T-helper 1 cell treated with Interleukin-12 subunit alpha and Interleukin-12 subunit beta and Interleukin-4 antibody, amounts not matched to agents 30 ng/mL and 1 ng/mL, for 36 hours (primary cell): ENCODE data around the gene UBB. TPM values are rescaled to one million over a fixed set of nuclear protein-coding genes. Genes with fewer than 3 reads are reported as not detected.

Experiments
- intact Hi-C: fragments of 100-400 bp; cut with micrococcal nuclease; formaldehyde crosslinking; loops from one replicate; pipeline ENCODE4 v1.15.1; 2024
- total RNA-seq: library from RNA; stranded (reverse); gene quantifications from 2 replicates; pipeline ENCODE4 v1.2.3, GENCODE V29; 2022

The UBB gene
- total RNA-seq, 1 donor from 2014 or later = 1,398 TPM

DNA sequence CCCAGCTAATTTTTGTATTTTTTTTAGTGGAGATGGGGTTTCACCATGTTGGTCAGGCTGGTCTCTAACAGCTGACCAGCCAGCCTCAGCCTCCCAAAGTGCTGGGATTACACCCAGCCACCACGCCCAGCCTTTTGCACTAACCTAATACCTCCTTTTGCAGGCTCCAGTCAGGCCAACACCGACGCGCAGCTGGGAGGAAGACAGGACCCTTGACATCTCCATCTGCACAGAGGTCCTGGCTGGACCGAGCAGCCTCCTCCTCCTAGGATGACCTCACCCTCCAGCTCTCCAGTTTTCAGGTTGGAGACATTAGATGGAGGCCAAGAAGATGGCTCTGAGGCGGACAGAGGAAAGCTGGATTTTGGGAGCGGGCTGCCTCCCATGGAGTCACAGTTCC is 36.5 kb downstream of the UBB start:
- intact Hi-C loops = loop anchor here (5.0 to 10.0 kb wide), 2 partner anchors 130 to 203 kb away; partner anchors contain the start of genes NCOR1 and PIGL

DNA sequence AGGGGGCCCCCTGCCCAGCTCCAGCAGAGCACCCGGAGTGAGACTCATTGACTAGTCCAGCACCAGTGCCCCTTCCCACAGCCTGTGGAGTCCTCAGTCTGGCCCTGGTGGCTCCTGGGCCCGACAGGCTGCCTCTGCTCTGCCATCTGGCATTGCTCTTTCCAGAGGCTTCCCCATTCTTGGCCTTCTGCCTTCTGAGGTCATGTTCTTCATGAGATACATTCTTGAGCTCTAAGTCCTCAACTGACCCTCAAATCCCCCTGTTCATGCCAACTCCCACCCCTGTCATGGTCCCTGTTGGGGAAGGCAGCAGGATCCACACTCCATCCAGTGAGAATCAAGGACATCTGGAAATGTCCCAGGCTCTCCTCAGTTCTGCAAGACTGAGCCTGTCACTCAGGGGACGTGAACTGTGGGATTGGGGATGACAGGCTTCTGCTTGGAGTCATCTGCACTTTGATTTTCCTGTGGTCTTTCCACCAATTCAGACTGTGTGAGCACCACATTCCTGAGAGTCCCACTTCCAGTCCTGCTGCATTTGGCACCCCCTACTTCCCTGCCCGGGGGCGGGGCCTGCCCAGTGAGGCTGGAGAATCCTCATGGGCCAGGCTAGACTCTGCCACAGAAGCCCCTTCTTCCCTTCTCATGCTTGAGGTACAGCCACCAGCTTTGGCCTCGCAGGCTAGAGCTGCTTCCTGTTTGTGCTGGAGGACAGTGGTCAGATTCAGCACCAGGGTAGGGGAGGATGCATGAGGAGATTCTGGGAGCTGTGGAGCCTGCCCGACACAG is 37.2 kb downstream of the UBB start:
- intact Hi-C loops = loop anchor here (5.0 to 10.0 kb wide), 2 partner anchors 131 to 203 kb away; partner anchors contain the start of genes NCOR1 and PIGL

GRCh38 chr17:16418685-16419068 is 37.8 kb downstream of the UBB start:
- intact Hi-C loops = loop anchor here (5.0 to 10.0 kb wide), 2 partner anchors 131 to 204 kb away; partner anchors contain the start of genes NCOR1 and PIGL

DNA sequence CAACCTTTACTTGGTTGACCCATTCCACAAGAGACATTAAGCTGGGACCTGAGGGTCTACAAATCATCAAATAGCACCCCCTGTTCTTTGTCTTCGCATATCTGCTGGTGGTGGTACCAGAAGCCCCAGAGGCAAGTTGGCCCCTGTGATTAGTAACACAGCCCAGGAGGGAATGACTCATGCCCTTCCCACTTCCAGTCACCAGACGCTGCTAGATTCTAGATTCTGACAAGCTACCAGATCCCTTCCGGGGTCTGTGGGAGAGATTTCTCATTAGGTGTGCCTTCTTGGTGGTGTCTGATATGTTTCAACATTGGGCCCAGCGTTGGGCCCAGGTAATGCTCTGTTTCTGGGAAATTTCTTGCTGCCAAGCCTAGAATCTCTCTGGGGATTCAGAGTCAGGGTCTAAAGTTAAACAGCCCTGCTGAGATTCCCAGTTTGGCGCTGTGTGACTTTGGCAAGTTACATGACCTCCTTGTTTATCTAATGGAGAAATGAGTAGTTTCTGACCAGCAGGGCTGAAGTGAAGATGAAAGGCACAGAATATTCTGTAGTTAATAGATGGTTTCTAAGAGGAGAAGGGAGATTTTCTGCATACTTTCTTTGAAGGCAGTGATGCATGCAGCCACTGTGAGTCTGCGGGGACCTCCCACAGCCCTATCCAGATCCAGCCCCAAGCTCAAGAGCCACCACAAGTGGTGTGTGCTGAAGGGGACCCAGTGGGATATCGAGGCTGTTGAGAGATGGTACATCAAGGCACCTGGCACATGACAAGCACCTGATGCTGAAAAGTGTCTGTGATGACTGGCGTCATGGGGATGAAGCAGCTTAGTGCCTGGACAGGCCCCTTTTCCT is 38.4 kb downstream of the UBB start:
- intact Hi-C loops = loop anchor here (5.0 to 10.0 kb wide), 2 partner anchors 132 to 204 kb away; partner anchors contain the start of genes NCOR1 and PIGL

GRCh38 chr17:16419929-16420271 is 39.0 kb downstream of the UBB start:
- intact Hi-C loops = loop anchor here (5.0 to 10.0 kb wide), 2 partner anchors 133 to 205 kb away; partner anchors contain the start of genes NCOR1 and PIGL

DNA sequence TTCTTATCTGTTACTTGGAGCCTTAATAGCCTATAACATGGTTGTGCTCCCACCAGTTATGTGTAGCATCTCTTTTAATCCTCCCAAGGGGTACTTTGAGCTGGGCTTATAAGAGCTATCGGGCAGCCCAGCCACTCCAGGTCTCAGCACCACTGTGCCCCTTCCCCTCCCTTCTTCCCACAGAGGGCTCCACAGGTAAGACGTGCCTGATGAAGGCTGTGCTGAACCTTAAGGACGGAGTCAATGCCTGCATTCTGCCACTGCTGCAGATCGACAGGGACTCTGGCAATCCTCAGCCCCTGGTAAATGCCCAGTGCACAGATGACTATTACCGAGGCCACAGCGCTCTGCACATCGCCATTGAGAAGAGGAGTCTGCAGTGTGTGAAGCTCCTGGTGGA is 41.5 kb downstream of the UBB start:
- intact Hi-C loops = no loop called here

DNA sequence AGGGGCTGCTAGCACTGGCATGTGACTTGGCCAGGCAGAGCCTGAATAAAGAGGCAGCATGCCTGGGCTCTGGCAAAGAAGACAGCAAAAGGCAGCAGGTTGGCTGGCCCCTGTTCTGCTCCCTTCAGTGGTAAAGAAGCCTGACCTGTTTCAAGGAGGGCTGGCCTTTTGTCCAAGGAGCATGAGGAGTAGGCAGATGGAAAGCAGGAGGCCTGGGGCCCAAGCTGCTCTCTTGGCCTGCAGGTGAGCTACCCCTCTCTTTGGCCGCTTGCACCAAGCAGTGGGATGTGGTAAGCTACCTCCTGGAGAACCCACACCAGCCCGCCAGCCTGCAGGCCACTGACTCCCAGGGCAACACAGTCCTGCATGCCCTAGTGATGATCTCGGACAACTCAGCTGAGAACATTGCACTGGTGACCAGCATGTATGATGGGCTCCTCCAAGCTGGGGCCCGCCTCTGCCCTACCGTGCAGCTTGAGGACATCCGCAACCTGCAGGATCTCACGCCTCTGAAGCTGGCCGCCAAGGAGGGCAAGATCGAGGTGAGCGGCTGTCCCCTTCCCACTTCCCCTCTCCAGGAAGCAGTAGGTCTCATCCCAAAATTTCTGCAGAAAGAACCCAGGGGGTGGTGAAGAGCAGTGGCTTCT is 42.5 kb downstream of the UBB start:
- intact Hi-C loops = no loop called here

GRCh38 chr17:16425202-16425601 is 44.3 kb downstream of the UBB start:
- intact Hi-C loops = no loop called here

DNA sequence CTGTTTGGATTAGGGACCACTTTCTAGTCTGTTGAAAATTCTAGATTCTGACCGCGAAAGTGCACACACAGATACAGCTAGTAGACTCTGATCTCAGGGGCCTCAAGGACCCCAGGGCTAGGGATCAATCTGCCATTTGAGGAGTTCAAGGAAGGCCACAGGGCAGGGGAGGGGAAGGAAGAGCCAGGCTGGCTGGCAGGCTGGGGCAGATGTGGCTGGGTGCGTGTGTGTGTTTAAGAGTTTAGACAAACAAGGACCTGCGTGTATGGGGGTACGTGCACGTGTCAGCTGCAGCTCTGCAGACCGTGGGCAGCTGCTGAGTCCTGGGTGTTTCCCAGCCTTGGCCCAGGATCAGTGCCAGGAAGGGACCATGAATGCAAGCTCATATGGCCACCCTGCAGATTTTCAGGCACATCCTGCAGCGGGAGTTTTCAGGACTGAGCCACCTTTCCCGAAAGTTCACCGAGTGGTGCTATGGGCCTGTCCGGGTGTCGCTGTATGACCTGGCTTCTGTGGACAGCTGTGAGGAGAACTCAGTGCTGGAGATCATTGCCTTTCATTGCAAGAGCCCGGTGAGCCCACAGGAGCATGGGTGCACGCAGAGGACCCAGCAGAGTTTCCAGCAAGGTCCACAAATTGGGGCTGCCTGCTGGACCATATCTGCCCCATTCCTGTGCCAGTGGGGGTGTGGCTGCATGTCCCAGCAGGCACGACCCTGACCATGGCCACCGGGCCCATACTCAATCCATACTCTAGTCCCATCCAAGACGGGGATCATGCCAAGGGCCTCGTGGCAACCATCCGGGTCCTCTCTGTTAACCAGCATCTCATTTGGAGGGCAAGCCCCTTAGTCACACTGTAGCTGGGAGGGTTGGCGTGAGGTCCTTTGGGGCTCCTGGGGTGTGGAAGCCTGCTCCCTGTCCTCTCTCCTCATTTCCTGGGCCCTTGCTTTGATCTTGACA is 45.1 kb downstream of the UBB start:
- intact Hi-C loops = no loop called here

DNA sequence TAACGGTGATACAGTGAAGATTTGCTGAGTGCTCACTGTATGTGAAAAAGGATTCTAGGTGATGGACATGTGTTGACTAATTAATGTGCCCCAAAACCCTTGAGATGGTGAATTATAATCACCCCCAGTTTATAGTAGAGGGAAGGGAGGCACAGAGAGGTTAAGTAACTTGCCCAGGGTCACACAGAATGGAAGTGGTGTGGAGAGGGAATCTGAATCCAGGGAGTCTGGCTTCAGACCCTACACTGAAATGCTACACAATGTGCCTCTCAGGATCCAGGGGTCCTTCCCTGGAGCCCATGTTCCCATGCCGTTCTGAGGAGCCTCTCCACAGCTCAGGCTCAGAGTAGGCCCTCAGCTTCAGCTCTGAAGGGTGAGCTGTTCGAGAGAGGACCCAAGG is 46.1 kb downstream of the UBB start:
- intact Hi-C loops = no loop called here

DNA sequence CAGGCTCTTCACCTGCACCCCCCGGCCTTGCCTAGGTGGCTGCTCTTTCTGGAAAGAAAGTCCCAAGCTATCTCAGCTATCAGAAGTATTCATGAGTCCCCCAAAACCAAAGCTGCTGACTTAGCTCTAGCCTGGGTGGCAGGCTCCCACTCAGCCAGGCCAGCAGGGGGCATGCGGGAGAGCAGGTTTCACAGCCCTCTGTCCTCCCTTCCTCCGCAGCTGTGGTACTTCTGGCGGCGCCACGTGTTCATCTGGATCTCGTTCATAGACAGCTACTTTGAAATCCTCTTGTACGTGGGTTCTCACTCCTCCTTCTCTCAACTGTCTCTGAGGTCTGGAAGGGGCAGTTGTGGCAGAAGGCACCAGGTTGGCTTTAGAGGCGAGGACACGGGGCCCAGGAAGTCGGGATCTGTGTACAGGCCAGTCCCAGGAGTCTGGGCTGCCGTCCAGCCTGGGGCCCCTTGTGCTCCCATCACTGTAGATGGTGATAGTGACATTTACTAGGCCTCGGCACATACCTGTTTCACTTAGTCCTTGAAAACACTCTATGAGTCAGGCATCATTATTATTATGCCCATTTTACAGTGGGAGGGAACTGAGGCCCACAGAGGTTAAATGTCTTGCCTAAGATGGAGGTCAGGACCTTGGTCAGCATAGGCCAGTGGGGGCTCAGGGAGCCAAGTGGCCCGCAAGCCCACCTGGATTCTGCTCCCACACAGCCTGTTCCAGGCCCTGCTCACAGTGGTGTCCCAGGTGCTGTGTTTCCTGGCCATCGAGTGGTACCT is 47.4 kb downstream of the UBB start:
- intact Hi-C loops = no loop called here

GRCh38 chr17:16429083-16429482 is 48.2 kb downstream of the UBB start:
- intact Hi-C loops = no loop called here

GRCh38 chr17:16430650-16431049 is 49.8 kb downstream of the UBB start:
- intact Hi-C loops = no loop called here

DNA sequence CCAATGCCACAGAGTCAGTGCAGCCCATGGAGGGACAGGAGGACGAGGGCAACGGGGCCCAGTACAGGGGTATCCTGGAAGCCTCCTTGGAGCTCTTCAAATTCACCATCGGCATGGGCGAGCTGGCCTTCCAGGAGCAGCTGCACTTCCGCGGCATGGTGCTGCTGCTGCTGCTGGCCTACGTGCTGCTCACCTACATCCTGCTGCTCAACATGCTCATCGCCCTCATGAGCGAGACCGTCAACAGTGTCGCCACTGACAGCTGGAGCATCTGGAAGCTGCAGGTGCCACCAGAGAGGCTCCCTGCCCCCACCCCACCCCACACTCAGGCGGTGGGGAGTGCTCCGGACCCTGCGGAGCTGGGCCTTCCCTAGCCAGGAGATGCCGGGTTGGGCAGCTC is 51.1 kb downstream of the UBB start:
- intact Hi-C loops = no loop called here

Other genes starting within 250 kb of the UBB start
- gene NCOR1, start 165.6 kb upstream of the UBB start, total RNA-seq = 154 TPM in 2 replicates
- 27.4 and 32.7 TPM in 2 replicates for gene PIGL, start 163.9 kb upstream of the UBB start, total RNA-seq
- gene CENPV, start 27.6 kb upstream of the UBB start, total RNA-seq = 13.3 and 13.5 TPM in 2 replicates
- gene TRPV2, start 34.5 kb downstream of the UBB start, total RNA-seq = 138 and 159 TPM in 2 replicates
- gene LRRC75A, start 111.1 kb downstream of the UBB start, total RNA-seq = 1.1 and 1.3 TPM in 2 replicates
- 5.1 and 6.9 TPM in 2 replicates for gene ZNF287, start 188.1 kb downstream of the UBB start, total RNA-seq